Measurements from ENCODE around the gene SUGCT.

SUGCT gene

GRCh38 chr7:40380111-40380510 is 245.3 kb downstream of the SUGCT start:
- Histone ChIP-seq H3K9me2 (replicated peaks; ENCODE audit: low read depth, low read length) (no peaks in the 10 kb centered on the region), H3K4me1 (ENCODE audit: insufficient read depth, low read length, poor library complexity, severe bottlenecking) (no peaks in the 10 kb centered on the region), H2AFZ (ENCODE audit: low read length) (no peak overlapping the region), H3K27me3 (ENCODE audit: insufficient read depth, low read length, poor library complexity, severe bottlenecking) (no peaks in the 10 kb centered on the region), H3K9me3 (ENCODE audit: insufficient read depth, low read depth, low read length) (no peaks in the 10 kb centered on the region), H3F3A (ENCODE audit: low read depth) (no peaks in the 10 kb centered on the region), H3K4me2 (ENCODE audit: low read depth, low read length, poor library complexity, severe bottlenecking) (no peak overlapping the region), H3K9ac (ENCODE audit: low read depth, low read length, poor library complexity, severe bottlenecking) (no peak overlapping the region), H3K36me3 (ENCODE audit: insufficient read depth, low read length) (no peaks in the 10 kb centered on the region), H3K79me2 (ENCODE audit: insufficient read depth, low read length) (no peaks in the 10 kb centered on the region), H4K20me1 (ENCODE audit: insufficient read depth, low read length, poor library complexity, severe bottlenecking) (no peaks in the 10 kb centered on the region), H3K4me3 (ENCODE audit: low read length, poor library complexity, severe bottlenecking) (no peak overlapping the region)
- TF ChIP-seq CTCF (conservative IDR thresholded peaks at IDR 0.05; ENCODE audit: low read length) (no peak), EZH2phosphoT487 (IDR thresholded peaks at IDR 0.05; ENCODE audit: borderline replicate concordance) (no peak)

DNA sequence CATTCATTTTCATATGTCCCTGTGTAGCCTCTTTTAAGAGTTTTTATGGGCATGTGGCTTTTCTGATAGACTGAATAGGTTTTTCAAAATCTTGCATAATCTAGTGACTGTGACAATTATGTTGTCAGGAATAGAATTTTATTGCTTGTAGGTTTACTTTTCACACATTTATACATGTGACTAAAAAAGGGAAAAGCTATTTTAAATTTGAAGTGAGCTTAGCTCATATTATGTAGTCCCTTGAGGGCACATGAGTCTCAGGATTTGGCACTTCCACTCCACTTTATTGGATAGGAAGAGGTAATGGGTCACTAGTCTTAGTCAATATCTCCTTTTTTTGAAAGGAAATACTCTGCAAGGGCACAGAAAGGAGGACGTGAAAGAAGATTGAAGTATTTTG is 247.3 kb downstream of the SUGCT start:
- H3K4me1 ChIP-seq (ENCODE audit: insufficient read depth, low read length, poor library complexity, severe bottlenecking) = no peaks in the 10 kb centered on the region
- no peaks in the 10 kb centered on the region for H3K9me2 ChIP-seq (replicated peaks; ENCODE audit: low read depth, low read length)
- no peak overlapping the region for H2AFZ ChIP-seq (ENCODE audit: low read length)
- no peaks in the 10 kb centered on the region for H3K9me3 ChIP-seq (ENCODE audit: insufficient read depth, low read depth, low read length)
- no peaks in the 10 kb centered on the region for H3K27me3 ChIP-seq (ENCODE audit: insufficient read depth, low read length, poor library complexity, severe bottlenecking)
- H3K79me2 ChIP-seq (ENCODE audit: insufficient read depth, low read length) = no peaks in the 10 kb centered on the region
- H3K36me3 ChIP-seq (ENCODE audit: insufficient read depth, low read length) = no peaks in the 10 kb centered on the region
- H3F3A ChIP-seq (ENCODE audit: low read depth) = no peaks in the 10 kb centered on the region
- TF ChIP-seq CTCF (conservative IDR thresholded peaks at IDR 0.05; ENCODE audit: low read length) (no peak), EZH2phosphoT487 (IDR thresholded peaks at IDR 0.05; ENCODE audit: borderline replicate concordance) (no peak)
- H4K20me1 ChIP-seq (ENCODE audit: insufficient read depth, low read length, poor library complexity, severe bottlenecking) = no peaks in the 10 kb centered on the region
- no peak overlapping the region for H3K4me3 ChIP-seq (ENCODE audit: low read length, poor library complexity, severe bottlenecking)
- no peak overlapping the region for H3K9ac ChIP-seq (ENCODE audit: low read depth, low read length, poor library complexity, severe bottlenecking)
- no peak overlapping the region for H3K4me2 ChIP-seq (ENCODE audit: low read depth, low read length, poor library complexity, severe bottlenecking)

DNA sequence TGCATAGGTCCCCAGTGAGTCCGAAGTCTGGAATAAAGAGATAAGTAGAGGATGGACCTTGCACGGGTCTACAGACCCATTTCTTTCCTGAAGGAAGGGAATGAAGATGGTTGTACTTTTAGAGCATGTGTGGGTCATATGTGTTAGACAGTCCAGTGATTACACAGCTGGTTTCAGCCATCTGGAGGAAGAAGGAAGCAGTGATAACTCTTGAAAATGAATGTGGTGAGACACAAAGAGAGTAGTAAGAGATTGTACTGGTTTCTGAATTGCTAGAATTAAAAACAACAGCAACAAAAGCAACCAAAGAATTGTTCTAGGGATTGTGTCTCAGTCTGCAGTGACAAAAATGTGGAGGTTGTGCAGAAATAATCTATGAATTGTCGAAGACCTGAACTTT is 258.9 kb downstream of the SUGCT start:
- Histone ChIP-seq H2AFZ (ENCODE audit: low read length) (no peak overlapping the region), H3K9ac (ENCODE audit: low read depth, low read length, poor library complexity, severe bottlenecking) (no peak overlapping the region), H3K4me1 (ENCODE audit: insufficient read depth, low read length, poor library complexity, severe bottlenecking) (no peaks in the 10 kb centered on the region), H3F3A (ENCODE audit: low read depth) (no peaks in the 10 kb centered on the region), H3K36me3 (ENCODE audit: insufficient read depth, low read length) (no peaks in the 10 kb centered on the region), H3K9me3 (ENCODE audit: insufficient read depth, low read depth, low read length) (no peaks in the 10 kb centered on the region), H3K27me3 (ENCODE audit: insufficient read depth, low read length, poor library complexity, severe bottlenecking) (no peaks in the 10 kb centered on the region), H3K79me2 (ENCODE audit: insufficient read depth, low read length) (no peaks in the 10 kb centered on the region), H3K9me2 (replicated peaks; ENCODE audit: low read depth, low read length) (no peaks in the 10 kb centered on the region), H3K4me2 (ENCODE audit: low read depth, low read length, poor library complexity, severe bottlenecking) (no peak overlapping the region), H4K20me1 (ENCODE audit: insufficient read depth, low read length, poor library complexity, severe bottlenecking) (no peaks in the 10 kb centered on the region), H3K4me3 (ENCODE audit: low read length, poor library complexity, severe bottlenecking) (no peak overlapping the region)
- TF ChIP-seq EZH2phosphoT487 (IDR thresholded peaks at IDR 0.05; ENCODE audit: borderline replicate concordance) (no peak), CTCF (conservative IDR thresholded peaks at IDR 0.05; ENCODE audit: low read length) (no peak)
